Activated CD8-positive, alpha-beta T cell treated with anti-CD3 and anti-CD28 coated beads, Interleukin-2, amount 10 ng/mL, durations not matched to agents 7 days and 5 days (primary cell): ENCODE results near the gene GCK. TPM values are rescaled to one million over a fixed set of nuclear protein-coding genes. Genes with fewer than 3 reads are reported as not detected.
"Not testable (repeated sequence)": the region's sequence is repeated elsewhere in the genome, so short reads cannot be mapped to it uniquely, and the experiment has no call there.

Experiments
- ATAC-seq: fragments of 150-1000 bp; cut with Tn5 transposase; one replicate; pipeline ENCODE4 v1.10.0; 2021; ENCODE audit warnings: moderate library complexity
- CTCF ChIA-PET: fragments of 350-600 bp; sonication (Branson Sonifier 250); formaldehyde crosslinking; loops from one replicate; lab custom pipeline; 2021; ENCODE audit warnings: antibody characterized with exemption; lab: Charles Lee
- POLR2A ChIA-PET: fragments of 350-600 bp; sonication (Branson Sonifier 250); formaldehyde crosslinking; loops from one replicate; lab custom pipeline; 2021; ENCODE audit warnings: antibody characterized with exemption; lab: Charles Lee
- DNase-seq: peaks from one replicate; pipeline ENCODE4 v3.0.0-alpha.2; 2020
- H3K27ac Mint-ChIP-seq: one replicate; pipeline ENCODE4 v1.8.0; 2021; ENCODE audit warnings: mild to moderate bottlenecking, mixed read lengths
- H3K27me3 Mint-ChIP-seq: one replicate; pipeline ENCODE4 v1.8.0; 2021; ENCODE audit warnings: low read depth, mixed read lengths
- H3K36me3 Mint-ChIP-seq: one replicate; pipeline ENCODE4 v1.8.0; 2021; ENCODE audit warnings: low read depth, mixed read lengths
- H3K4me1 Mint-ChIP-seq: one replicate; pipeline ENCODE4 v1.8.0; 2021; ENCODE audit warnings: low read depth, mixed read lengths
- H3K4me3 Mint-ChIP-seq: one replicate; pipeline ENCODE4 v1.8.0; 2021; ENCODE audit warnings: mild to moderate bottlenecking, mixed read lengths
- H3K9me3 Mint-ChIP-seq: one replicate; pipeline ENCODE4 v1.8.0; 2022; ENCODE audit warnings: mixed read lengths; ENCODE audit not compliant: insufficient read depth
- total RNA-seq, 2 experiments: library from RNA; stranded (reverse); gene quantifications; one replicate each; pipeline ENCODE4 v1.2.3, GENCODE V29; 2021

GCK gene
- total RNA-seq, 2 experiments from 2014 or later = not detected

GRCh38 chr7:44185729-44186128 is 3.5 kb downstream of the GCK start:
- ATAC-seq = no peak
- no peak overlapping the region for H3K4me3 Mint-ChIP-seq
- H3K36me3 Mint-ChIP-seq = no peaks in the 10 kb centered on the region
- no peak for DNase-seq
- H3K27ac Mint-ChIP-seq = no peak overlapping the region
- ChIA-PET POLR2A (no interaction called here), CTCF (interaction anchor here (1.6 kb wide), 1 partner anchor 10 kb away, joined by 4 read pairs; no protein-coding TSS in a partner anchor)
- H3K27me3 Mint-ChIP-seq = peaks cover 7% of the 10 kb centered on the region
- peaks cover 5% of the 10 kb centered on the region for H3K9me3 Mint-ChIP-seq
- no peaks in the 10 kb centered on the region for H3K4me1 Mint-ChIP-seq

- H3K4me1 Mint-ChIP-seq = no peaks in the 10 kb centered on the region
- ATAC-seq (no peak), DNase-seq (no peak)
- ChIA-PET POLR2A (no interaction called here), CTCF (no interaction called here)
- H3K27ac Mint-ChIP-seq = no peak overlapping the region
- H3K4me3 Mint-ChIP-seq = no peak overlapping the region
- peaks cover 5% of the 10 kb centered on the region for H3K9me3 Mint-ChIP-seq
- no peaks in the 10 kb centered on the region for H3K36me3 Mint-ChIP-seq
- peaks cover 4% of the 10 kb centered on the region for H3K27me3 Mint-ChIP-seq
These were observed 4.3 kb downstream of the GCK start for GRCh38 chr7:44184873-44185446.

- no peak for ATAC-seq
- H3K4me3 Mint-ChIP-seq = no peak overlapping the region
- H3K36me3 Mint-ChIP-seq = no peaks in the 10 kb centered on the region
- no peak for DNase-seq
- no peaks in the 10 kb centered on the region for H3K4me1 Mint-ChIP-seq
- ChIA-PET CTCF (no interaction called here), POLR2A (no interaction called here)
- H3K9me3 Mint-ChIP-seq = peaks cover 5% of the 10 kb centered on the region
- H3K27ac Mint-ChIP-seq = no peak overlapping the region
- H3K27me3 Mint-ChIP-seq = peaks cover 4% of the 10 kb centered on the region
These were observed 4.9 kb downstream of the GCK start for GRCh38 chr7:44184206-44184872.

- Mint-ChIP-seq H3K4me1 (no peaks in the 10 kb centered on the region), H3K4me3 (no peak overlapping the region), H3K9me3 (peaks cover 5% of the 10 kb centered on the region), H3K36me3 (no peaks in the 10 kb centered on the region), H3K27me3 (peaks cover 7% of the 10 kb centered on the region), H3K27ac (no peak overlapping the region)
- ChIA-PET CTCF (no interaction called here), POLR2A (no interaction called here)
- ATAC-seq = no peak
- no peak for DNase-seq
These were observed 5.9 kb downstream of the GCK start for GRCh38 chr7:44183386-44183785.

GRCh38 chr7:44182827-44183226 is 6.4 kb downstream of the GCK start:
- no peaks in the 10 kb centered on the region for H3K36me3 Mint-ChIP-seq
- ChIA-PET POLR2A (no interaction called here), CTCF (no interaction called here)
- H3K4me3 Mint-ChIP-seq = no peak overlapping the region
- DNase-seq (no peak), ATAC-seq (no peak)
- H3K27me3 Mint-ChIP-seq = peaks cover 11% of the 10 kb centered on the region
- H3K9me3 Mint-ChIP-seq = peaks cover 5% of the 10 kb centered on the region
- no peaks in the 10 kb centered on the region for H3K4me1 Mint-ChIP-seq
- no peak overlapping the region for H3K27ac Mint-ChIP-seq

GRCh38 chr7:44180631-44181030 is 8.6 kb downstream of the GCK start:
- CTCF ChIA-PET = no interaction called here
- no peaks in the 10 kb centered on the region for H3K36me3 Mint-ChIP-seq
- H3K4me3 Mint-ChIP-seq = no peak overlapping the region
- H3K9me3 Mint-ChIP-seq = peaks cover 5% of the 10 kb centered on the region
- peaks cover 19% of the 10 kb centered on the region for H3K27me3 Mint-ChIP-seq
- DNase-seq (no peak), ATAC-seq (no peak)
- H3K27ac Mint-ChIP-seq = no peak overlapping the region
- no peaks in the 10 kb centered on the region for H3K4me1 Mint-ChIP-seq
- POLR2A ChIA-PET = no interaction called here

GRCh38 chr7:44177570-44178131 is 11.6 kb downstream of the GCK start:
- no peak overlapping the region for H3K27ac Mint-ChIP-seq
- no peak overlapping the region for H3K4me3 Mint-ChIP-seq
- DNase-seq (no peak), ATAC-seq (no peak)
- no peaks in the 10 kb centered on the region for H3K36me3 Mint-ChIP-seq
- no peaks in the 10 kb centered on the region for H3K9me3 Mint-ChIP-seq
- POLR2A ChIA-PET = no interaction called here
- CTCF ChIA-PET = no interaction called here
- peaks cover 30% of the 10 kb centered on the region for H3K27me3 Mint-ChIP-seq
- H3K4me1 Mint-ChIP-seq = no peaks in the 10 kb centered on the region

GRCh38 chr7:44176486-44176885 is 12.8 kb downstream of the GCK start:
- CTCF ChIA-PET = no interaction called here
- POLR2A ChIA-PET = interaction anchor here (0.6 kb wide), 1 partner anchor 568 kb away, joined by 3 read pairs; no protein-coding TSS in a partner anchor
- Mint-ChIP-seq H3K4me3 (no peak overlapping the region), H3K9me3 (no peaks in the 10 kb centered on the region), H3K27me3 (peaks cover 32% of the 10 kb centered on the region), H3K4me1 (no peaks in the 10 kb centered on the region), H3K27ac (no peak overlapping the region), H3K36me3 (no peaks in the 10 kb centered on the region)
- ATAC-seq = no peak
- DNase-seq = no peak

GRCh38 chr7:44175730-44176129 is 13.5 kb downstream of the GCK start:
- ATAC-seq (no peak), DNase-seq (no peak)
- Mint-ChIP-seq H3K27ac (no peak overlapping the region), H3K4me1 (no peaks in the 10 kb centered on the region), H3K9me3 (no peaks in the 10 kb centered on the region), H3K4me3 (no peak overlapping the region), H3K27me3 (peaks cover 30% of the 10 kb centered on the region), H3K36me3 (no peaks in the 10 kb centered on the region)
- ChIA-PET CTCF (no interaction called here), POLR2A (interaction anchor here (0.6 kb wide), 1 partner anchor 569 kb away, joined by 3 read pairs; no protein-coding TSS in a partner anchor)

GRCh38 chr7:44174694-44174948 is 14.6 kb downstream of the GCK start:
- ATAC-seq, H3K36me3 Mint-ChIP-seq, DNase-seq, H3K9me3 Mint-ChIP-seq, H3K4me3 Mint-ChIP-seq, POLR2A ChIA-PET, H3K27ac Mint-ChIP-seq, H3K4me1 Mint-ChIP-seq, CTCF ChIA-PET: not testable (repeated sequence)
- H3K27me3 Mint-ChIP-seq = peaks cover 31% of the 10 kb centered on the region

- H3K27me3 Mint-ChIP-seq = peaks cover 30% of the 10 kb centered on the region
- no peaks in the 10 kb centered on the region for H3K4me1 Mint-ChIP-seq
- no peak overlapping the region for H3K4me3 Mint-ChIP-seq
- ChIA-PET POLR2A (no interaction called here), CTCF (interaction anchor here (2.3 kb wide), 1 partner anchor 22 kb away, joined by 7 read pairs; no protein-coding TSS in a partner anchor)
- DNase-seq (no peak), ATAC-seq (no peak)
- no peaks in the 10 kb centered on the region for H3K36me3 Mint-ChIP-seq
- H3K9me3 Mint-ChIP-seq = no peaks in the 10 kb centered on the region
- H3K27ac Mint-ChIP-seq = no peak overlapping the region
These were observed 15.1 kb downstream of the GCK start for GRCh38 chr7:44173911-44174693.
